Calu3 (cell line): ENCODE data around the gene ACAP1. TPM values are rescaled to one million over a fixed set of nuclear protein-coding genes. Genes with fewer than 3 reads are reported as not detected.
A peak's percentile ranks its signal among the peaks of the same experiment; 100 is the strongest.

Experiments used
- BruUV-seq: library from RNA; stranded (reverse); fragments of 400-500 nt; replicated peaks from 2 replicates; lab custom pipeline; 2021; lab: Mats Ljungman, UMichigan
- CTCF ChIA-PET: fragments of 300-600 bp; sonication (Branson Sonifier 250); formaldehyde crosslinking; loops from one replicate; lab custom pipeline; 2022; ENCODE audit warnings: antibody characterized with exemption; lab: Charles Lee
- DNase-seq: peaks from one replicate; pipeline ENCODE4 v3.0.0; 2022
- H3K27ac Mint-ChIP-seq: one replicate; pipeline ENCODE4 v1.8.0; 2022; ENCODE audit warnings: mixed read lengths; ENCODE audit not compliant: unreplicated experiment
- H3K27me3 Mint-ChIP-seq: one replicate; pipeline ENCODE4 v1.8.0; 2022; ENCODE audit warnings: mixed read lengths; ENCODE audit not compliant: unreplicated experiment
- H3K36me3 Mint-ChIP-seq: one replicate; pipeline ENCODE4 v1.8.0; 2022; ENCODE audit warnings: mild to moderate bottlenecking, moderate library complexity, mixed read lengths; ENCODE audit not compliant: insufficient read depth, unreplicated experiment
- H3K4me1 Mint-ChIP-seq: one replicate; pipeline ENCODE4 v1.8.0; 2022; ENCODE audit warnings: mild to moderate bottlenecking, low read depth, mixed read lengths; ENCODE audit not compliant: unreplicated experiment
- H3K4me3 Mint-ChIP-seq: one replicate; pipeline ENCODE4 v1.8.0; 2022; ENCODE audit warnings: mild to moderate bottlenecking, low read depth, moderate library complexity, mixed read lengths; ENCODE audit not compliant: unreplicated experiment
- H3K9me3 Mint-ChIP-seq: one replicate; pipeline ENCODE4 v1.8.0; 2022; ENCODE audit warnings: low read depth, mixed read lengths; ENCODE audit not compliant: unreplicated experiment
- CTCF ChIP-seq: fragments of 200-600 bp; IDR thresholded peaks from one replicate; pipeline ENCODE4 v1.8.0; 2022; ENCODE audit warnings: antibody characterized with exemption; ENCODE audit not compliant: unreplicated experiment
- intact Hi-C: fragments of 100-400 bp; cut with micrococcal nuclease; formaldehyde crosslinking; loops from one replicate; pipeline ENCODE4 v1.10.0; 2022; ENCODE audit not compliant: unreplicated experiment
- total RNA-seq: library from RNA; stranded (reverse); gene quantifications from 2 replicates; pipeline ENCODE4 v1.2.3, GENCODE V29; 2022

Gene ACAP1
- total RNA-seq, 1 experiment from 2014 or later = not detected

- no TSS peak for BruUV-seq
- H3K4me3 Mint-ChIP-seq = peak overlapping the region; percentile 82
- no peaks in the 10 kb centered on the region for H3K27me3 Mint-ChIP-seq
- peaks cover 76% of the 10 kb centered on the region for H3K36me3 Mint-ChIP-seq
- CTCF ChIA-PET = no interaction called here
- H3K27ac Mint-ChIP-seq = peak overlapping the region; percentile 86
- no peak for TF ChIP-seq CTCF
- intact Hi-C loops = no loop called here
- DNase-seq = no peak
- no peaks in the 10 kb centered on the region for H3K9me3 Mint-ChIP-seq
- peaks cover 20% of the 10 kb centered on the region for H3K4me1 Mint-ChIP-seq
Measured at GRCh38 chr17:7315570-7316235, 20.6 kb upstream of the ACAP1 start.

GRCh38 chr17:7317161-7317803 is 19.0 kb upstream of the ACAP1 start:
- DNase-seq = no peak
- no peaks in the 10 kb centered on the region for H3K9me3 Mint-ChIP-seq
- peak overlapping the region; percentile 34 for H3K4me3 Mint-ChIP-seq
- no peak for TF ChIP-seq CTCF
- no peaks in the 10 kb centered on the region for H3K27me3 Mint-ChIP-seq
- no TSS peak for BruUV-seq
- H3K4me1 Mint-ChIP-seq = peaks cover 8% of the 10 kb centered on the region
- CTCF ChIA-PET = no interaction called here
- H3K36me3 Mint-ChIP-seq = peaks cover 70% of the 10 kb centered on the region
- intact Hi-C loops = no loop called here
- peak overlapping the region; percentile 56 for H3K27ac Mint-ChIP-seq

- Mint-ChIP-seq H3K9me3 (no peaks in the 10 kb centered on the region), H3K27me3 (no peaks in the 10 kb centered on the region), H3K36me3 (peaks cover 60% of the 10 kb centered on the region), H3K4me3 (no peak overlapping the region), H3K27ac (no peak overlapping the region), H3K4me1 (peaks cover 8% of the 10 kb centered on the region)
- DNase-seq = no peak
- no TSS peak for BruUV-seq
- intact Hi-C loops = no loop called here
- TF ChIP-seq CTCF = no peak
- CTCF ChIA-PET = no interaction called here
Measured at GRCh38 chr17:7318121-7318860, 18.0 kb upstream of the ACAP1 start.

- intact Hi-C loops = no loop called here
- CTCF ChIA-PET = no interaction called here
- Mint-ChIP-seq H3K4me1 (no peaks in the 10 kb centered on the region), H3K36me3 (peaks cover 34% of the 10 kb centered on the region), H3K27ac (no peak overlapping the region), H3K9me3 (no peaks in the 10 kb centered on the region), H3K27me3 (no peaks in the 10 kb centered on the region), H3K4me3 (no peak overlapping the region)
- TF ChIP-seq CTCF = no peak
- BruUV-seq = no TSS peak
- no peak for DNase-seq
Measured at GRCh38 chr17:7321466-7321865, 14.9 kb upstream of the ACAP1 start.
